ENCODE measurements around the gene MYMK.
A peak's percentile ranks its signal among the peaks of the same experiment; 100 is the strongest.

MYMK gene

GRCh38 chr9:133476036-133476931 is 48.5 kb downstream of the MYMK start:
- DNase-seq, result no peak
- in situ Hi-C loops (cut with MboI; ENCODE audit: low pct_unique_long_range_greater_than_20kb, low sequenced_read_pairs), result no loop called here

GRCh38 chr9:133475292-133476012 is 49.3 kb downstream of the MYMK start:
- DNase-seq, result no peak
- in situ Hi-C loops (cut with MboI; ENCODE audit: low pct_unique_long_range_greater_than_20kb, low sequenced_read_pairs), result no loop called here

GRCh38 chr9:133474853-133475252 is 49.9 kb downstream of the MYMK start:
- in situ Hi-C loops (cut with MboI; ENCODE audit: low pct_unique_long_range_greater_than_20kb, low sequenced_read_pairs), result no loop called here
- DNase-seq, result no peak

GRCh38 chr9:133474215-133474614 is 50.5 kb downstream of the MYMK start:
- peak; percentile 85 for DNase-seq
- in situ Hi-C loops (cut with MboI; ENCODE audit: low pct_unique_long_range_greater_than_20kb, low sequenced_read_pairs), result no loop called here

- DNase-seq, result no peak
- in situ Hi-C loops (cut with MboI; ENCODE audit: low pct_unique_long_range_greater_than_20kb, low sequenced_read_pairs), result no loop called here
Observed at GRCh38 chr9:133473743-133474142, 51.0 kb downstream of the MYMK start.

- no peak for DNase-seq
- in situ Hi-C loops (cut with MboI; ENCODE audit: low pct_unique_long_range_greater_than_20kb, low sequenced_read_pairs), result no loop called here
Observed at GRCh38 chr9:133472753-133473378, 51.9 kb downstream of the MYMK start.

GRCh38 chr9:133472277-133472645 is 52.5 kb downstream of the MYMK start:
- in situ Hi-C loops (cut with MboI; ENCODE audit: low pct_unique_long_range_greater_than_20kb, low sequenced_read_pairs), result no loop called here
- no peak for DNase-seq

- in situ Hi-C loops (cut with MboI; ENCODE audit: low pct_unique_long_range_greater_than_20kb, low sequenced_read_pairs), result no loop called here
- DNase-seq, result no peak
Observed at GRCh38 chr9:133471551-133472276, 53.0 kb downstream of the MYMK start.

GRCh38 chr9:133470988-133471387 is 53.8 kb downstream of the MYMK start:
- in situ Hi-C loops (cut with MboI; ENCODE audit: low pct_unique_long_range_greater_than_20kb, low sequenced_read_pairs), result no loop called here
- no peak for DNase-seq

- DNase-seq, result no peak
- in situ Hi-C loops (cut with MboI; ENCODE audit: low pct_unique_long_range_greater_than_20kb, low sequenced_read_pairs), result no loop called here
Observed at GRCh38 chr9:133470427-133470924, 54.3 kb downstream of the MYMK start.

- in situ Hi-C loops (cut with MboI; ENCODE audit: low pct_unique_long_range_greater_than_20kb, low sequenced_read_pairs), result no loop called here
- no peak for DNase-seq
Observed at GRCh38 chr9:133468777-133469421, 55.9 kb downstream of the MYMK start.

- in situ Hi-C loops (cut with MboI; ENCODE audit: low pct_unique_long_range_greater_than_20kb, low sequenced_read_pairs), result no loop called here
Observed at GRCh38 chr9:133468374-133468773, 56.4 kb downstream of the MYMK start.

GRCh38 chr9:133467101-133467500 is 57.7 kb downstream of the MYMK start:
- in situ Hi-C loops (cut with MboI; ENCODE audit: low pct_unique_long_range_greater_than_20kb, low sequenced_read_pairs), result no loop called here
- DNase-seq, result no peak

More at GRCh38 chr9:133468374-133468773, 56.4 kb downstream of the MYMK start:
- DNase-seq, result no peak

GRCh38 chr9:133465984-133466383 is 58.8 kb downstream of the MYMK start:
- no peak for DNase-seq
- in situ Hi-C loops (cut with MboI; ENCODE audit: low pct_unique_long_range_greater_than_20kb, low sequenced_read_pairs), result no loop called here

GRCh38 chr9:133464638-133465037 is 60.1 kb downstream of the MYMK start:
- DNase-seq, result no peak
- in situ Hi-C loops (cut with MboI; ENCODE audit: low pct_unique_long_range_greater_than_20kb, low sequenced_read_pairs), result no loop called here
